HG03520 (cell line): ENCODE data around the gene HDGF.
A peak's percentile ranks its signal among the peaks of the same experiment; 100 is the strongest.

Source experiments
- ATAC-seq: cut with Tn5 transposase; IDR thresholded peaks from one replicate; pipeline ENCODE4 v1.9.1; 2021; ENCODE audit warnings: mild to moderate bottlenecking, moderate library complexity; ENCODE audit not compliant: unreplicated experiment

HDGF gene

GRCh38 chr1:156746728-156747631 lies 4.5 kb downstream of the HDGF start:
- ATAC-seq = no peak

DNA sequence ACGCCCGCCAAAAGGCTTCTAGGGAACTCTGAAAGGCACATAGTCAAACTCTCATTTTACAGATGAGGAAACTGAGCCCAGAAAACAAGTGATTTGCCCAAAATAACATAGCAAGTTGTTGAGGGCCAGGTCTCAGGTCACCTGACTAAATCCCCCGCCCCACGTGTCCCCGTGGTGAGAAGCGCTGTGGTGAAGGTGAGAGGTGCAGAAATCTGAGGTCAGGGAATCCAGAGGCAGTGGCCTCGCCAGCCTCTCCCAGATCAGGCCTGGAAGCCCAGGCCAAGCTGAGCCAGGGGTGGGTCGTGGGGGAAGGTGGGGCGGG lies 5.1 kb downstream of the HDGF start:
- no peak for ATAC-seq

DNA sequence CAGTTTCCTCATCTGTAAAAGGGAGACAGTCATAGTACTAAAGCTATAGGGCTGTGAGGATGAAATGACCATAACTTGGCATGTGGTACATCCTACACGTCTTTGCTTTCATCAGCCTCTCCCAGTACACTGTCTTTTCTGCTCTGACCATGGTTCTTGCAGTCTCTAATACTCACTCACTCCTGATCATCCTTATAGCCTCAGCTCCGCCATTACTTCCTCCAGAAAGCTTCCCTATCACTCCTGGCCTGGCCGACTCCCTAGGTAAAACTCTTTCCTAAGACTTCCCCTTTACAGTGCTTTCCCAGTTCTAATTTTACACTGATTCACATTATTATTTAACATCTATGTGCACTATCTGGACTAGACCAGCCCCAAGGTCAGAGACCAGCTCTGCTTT lies 5.6 kb downstream of the HDGF start:
- ATAC-seq = no peak

GRCh38 chr1:156744786-156745419 lies 6.6 kb downstream of the HDGF start:
- ATAC-seq = no peak

- ATAC-seq = no peak
Observed at GRCh38 chr1:156744344-156744743, 7.1 kb downstream of the HDGF start.

DNA sequence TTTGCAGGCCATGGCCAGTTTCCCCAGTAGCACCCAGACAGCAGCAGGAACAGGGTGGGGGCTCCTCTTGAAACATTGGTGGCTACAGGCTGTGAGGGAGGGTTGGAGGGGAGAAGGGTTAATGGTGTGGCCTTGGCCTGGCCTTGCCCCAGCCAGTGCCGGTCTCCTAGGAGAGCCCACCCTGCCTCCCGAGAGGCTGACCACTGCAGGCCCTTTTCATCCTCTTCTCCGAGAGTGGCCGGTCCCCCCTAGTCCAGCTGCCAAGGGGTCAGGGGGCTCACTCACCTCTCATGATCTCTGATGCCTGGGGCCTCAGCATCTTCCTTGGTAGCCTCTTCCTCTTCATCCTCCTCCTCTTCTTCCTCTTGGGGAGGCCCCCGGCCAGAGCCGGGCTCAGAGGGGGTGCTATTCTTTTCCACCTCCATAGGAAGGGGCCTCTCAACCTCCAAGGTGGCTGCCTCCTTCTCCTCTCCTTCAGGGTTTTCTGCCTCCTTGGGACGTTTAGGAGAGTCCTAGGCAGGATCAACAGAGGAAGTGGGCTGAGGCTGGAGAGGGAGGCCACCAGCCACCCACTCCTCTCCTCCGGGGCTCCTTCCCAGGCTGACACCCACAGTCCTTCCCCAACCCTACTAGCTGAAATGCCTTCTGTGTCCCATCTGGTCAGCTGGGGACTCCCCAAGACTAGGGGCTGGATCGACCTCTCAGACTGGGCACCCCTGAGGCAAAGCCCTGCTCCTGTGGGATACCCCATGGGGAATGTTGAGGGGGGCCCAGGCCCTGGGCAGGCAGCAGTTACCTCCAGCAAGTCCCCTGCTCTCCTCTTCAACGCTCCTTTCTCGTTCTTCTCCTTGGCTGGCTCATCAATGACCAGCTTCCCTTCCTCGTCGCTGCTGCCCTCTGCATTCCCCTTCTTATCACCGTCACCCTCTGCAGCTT lies 7.8 kb downstream of the HDGF start:
- ATAC-seq = no peak

DNA sequence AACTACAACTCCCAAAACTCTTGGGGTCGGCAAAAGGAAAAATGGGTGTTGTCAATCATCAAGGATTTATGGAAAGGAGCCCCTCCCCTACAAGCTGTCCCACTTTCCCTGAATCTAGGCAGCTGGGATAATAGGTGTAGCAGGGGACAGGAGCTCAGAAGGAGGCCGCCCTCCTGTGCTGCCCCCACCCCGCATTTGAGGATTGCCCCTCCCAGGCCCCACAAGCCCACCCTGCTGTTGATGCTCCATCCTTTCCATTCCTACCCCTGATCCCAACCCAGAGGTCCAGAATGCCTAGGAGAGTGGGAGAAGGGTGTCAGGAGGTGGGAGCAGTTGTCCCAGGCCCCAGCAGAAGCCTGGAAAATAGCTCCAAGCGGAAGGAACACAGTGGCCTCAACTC lies 8.7 kb downstream of the HDGF start:
- no peak for ATAC-seq

DNA sequence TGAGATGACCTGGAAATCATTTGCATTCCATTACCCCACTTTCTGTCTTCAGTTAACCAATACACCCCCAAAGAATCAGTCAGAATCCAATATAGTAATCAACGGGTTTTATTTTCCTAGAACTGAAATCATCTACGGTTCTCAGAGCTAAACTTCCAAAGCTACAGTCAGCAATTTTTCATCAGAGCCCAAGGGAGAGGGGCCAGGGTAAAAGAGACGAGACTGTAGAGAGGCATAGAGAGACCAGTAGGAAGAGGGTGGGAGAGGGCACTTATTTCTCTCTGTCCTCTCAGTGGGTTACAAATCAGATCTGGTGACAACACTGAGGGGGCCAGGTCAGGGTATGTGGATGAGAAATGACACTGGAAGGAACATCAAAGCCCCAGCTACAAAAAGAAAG lies 9.5 kb downstream of the HDGF start:
- no peak for ATAC-seq

GRCh38 chr1:156741481-156741983 lies 9.9 kb downstream of the HDGF start:
- no peak for ATAC-seq

DNA sequence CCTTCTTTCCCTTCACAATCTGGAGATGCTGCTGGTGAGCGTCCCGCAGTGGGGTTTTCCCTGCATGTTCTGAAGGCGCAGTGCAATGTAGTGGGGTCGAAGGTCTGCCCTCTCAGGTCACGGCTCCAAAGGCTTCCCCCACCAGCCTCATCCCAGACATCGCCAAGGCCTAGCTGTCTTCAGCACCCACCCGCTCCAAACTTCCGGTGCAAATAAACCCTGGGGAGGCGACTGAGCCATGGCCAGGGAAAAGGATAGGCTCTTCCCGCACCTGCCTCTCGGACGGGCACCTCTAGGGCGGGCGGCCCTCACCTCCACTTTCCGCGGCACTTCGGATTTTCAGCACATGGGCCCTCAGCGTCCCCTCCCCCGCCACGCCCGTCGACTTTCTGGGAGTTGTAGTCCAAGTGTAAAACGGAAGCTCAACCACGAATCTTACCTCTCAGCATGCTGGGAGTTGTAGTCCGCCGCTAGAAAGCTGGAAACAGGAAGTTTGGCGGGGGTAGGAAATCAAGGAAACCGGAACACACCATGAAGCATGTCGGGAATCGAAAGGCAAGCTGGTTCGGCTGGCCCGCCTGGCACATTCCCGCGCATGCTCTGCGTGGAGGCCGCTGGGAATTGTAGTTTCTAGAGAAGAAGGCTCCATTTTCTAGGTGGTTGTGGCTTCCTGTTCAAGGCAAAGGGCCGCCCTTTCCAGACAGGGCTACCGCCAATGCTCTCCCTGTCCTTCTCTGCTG lies 10.6 kb downstream of the HDGF start, which contains the start of gene MRPL24:
TSS of gene MRPL24 (minus strand) at position 348 of the 740 bp plus-strand sequence. CDS start 2,384 bp downstream, outside the sequence.
- ATAC-seq = peak; percentile 83

GRCh38 chr1:156740237-156740740 lies 11.2 kb downstream of the HDGF start:
- no peak for ATAC-seq

- ATAC-seq = no peak
Observed at GRCh38 chr1:156738916-156739315, 12.6 kb downstream of the HDGF start.

GRCh38 chr1:156738407-156738806 lies 13.1 kb downstream of the HDGF start:
- ATAC-seq = no peak

- ATAC-seq = no peak
Observed at GRCh38 chr1:156733989-156734584, 17.4 kb downstream of the HDGF start.

DNA sequence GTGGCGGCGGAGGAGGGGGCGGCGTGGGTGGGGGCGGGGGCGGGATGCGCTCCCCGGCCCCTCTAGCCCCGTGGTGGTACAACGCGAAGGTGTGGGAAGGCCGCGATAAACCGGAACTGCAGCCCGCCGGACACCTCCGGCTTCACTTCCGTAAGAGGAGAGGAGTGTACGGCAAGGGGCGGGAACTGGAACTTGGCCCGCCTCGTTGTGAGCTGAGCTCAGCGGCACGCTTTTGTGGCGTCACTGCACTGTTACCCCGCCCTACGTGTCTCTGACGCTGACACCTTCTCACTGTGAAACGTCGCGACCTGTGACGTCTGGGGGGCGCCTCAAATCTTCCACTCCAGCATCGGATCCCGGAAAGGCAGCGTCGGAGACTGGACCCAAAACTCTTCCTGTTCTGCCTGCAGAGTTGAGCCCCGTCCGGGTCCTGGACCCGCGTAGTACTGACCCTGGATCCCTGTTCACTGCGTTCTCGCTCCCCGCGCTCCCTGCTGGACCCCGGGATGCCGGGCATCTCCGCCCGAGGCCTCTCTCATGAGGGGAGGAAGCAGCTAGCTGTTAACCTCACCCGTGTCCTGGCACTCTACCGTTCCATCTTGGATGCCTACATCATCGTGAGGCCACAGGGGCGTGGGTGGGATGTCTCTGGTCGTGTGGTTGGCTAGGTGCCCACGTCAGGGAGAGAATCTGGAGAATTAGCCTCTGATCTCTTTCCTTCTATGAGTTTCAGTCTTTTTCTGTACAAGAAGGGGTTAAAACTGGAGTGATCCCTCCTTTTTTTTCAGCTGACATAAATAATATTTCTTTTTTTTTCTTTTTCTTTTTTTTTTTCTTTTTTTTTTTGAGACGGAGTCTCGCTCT lies 22.6 kb downstream of the HDGF start, which contains the start of gene ISG20L2:
TSS of gene ISG20L2 (minus strand) at position 168 of the 864 bp plus-strand sequence. CDS start 1,114 bp downstream, outside the sequence.
- peak; percentile 80 for ATAC-seq

DNA sequence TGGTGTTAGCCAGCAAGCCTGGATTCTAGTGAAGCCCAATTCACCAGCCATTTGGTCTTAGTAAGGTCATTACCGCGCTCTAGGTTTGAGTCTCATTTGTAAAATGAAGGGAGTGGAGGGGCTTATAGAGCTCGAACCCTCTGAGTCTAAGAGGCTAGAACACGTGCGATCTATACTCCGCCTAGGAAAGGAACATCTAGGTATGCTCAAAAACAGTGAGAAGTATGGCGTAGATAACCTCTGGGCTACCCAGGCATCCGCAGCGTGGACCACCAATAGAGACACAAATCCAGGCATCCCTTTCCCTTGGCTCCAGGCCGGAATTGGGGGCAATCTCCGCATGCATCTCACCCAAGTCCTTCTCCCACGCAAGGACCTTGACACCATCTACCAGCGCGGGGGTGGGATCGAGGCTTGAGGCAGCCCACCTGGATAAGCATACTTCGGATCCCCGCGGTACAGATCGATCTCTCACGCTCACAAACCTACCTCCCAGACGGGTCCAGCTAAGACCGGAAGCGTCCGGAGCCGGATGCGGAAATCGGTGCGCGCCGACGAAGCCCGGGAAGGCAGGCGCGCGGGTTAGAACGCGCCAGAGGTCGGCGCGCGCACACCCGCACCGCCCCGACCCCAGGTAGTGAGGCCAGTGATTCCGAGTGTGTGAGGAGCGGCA lies 23.4 kb downstream of the HDGF start, which contains the start of gene METTL25B:
TSS of gene METTL25B (plus strand) at position 544 of the 673 bp plus-strand sequence. CDS start 636 bp downstream, outside the sequence.
- ATAC-seq = peak; percentile 45

DNA sequence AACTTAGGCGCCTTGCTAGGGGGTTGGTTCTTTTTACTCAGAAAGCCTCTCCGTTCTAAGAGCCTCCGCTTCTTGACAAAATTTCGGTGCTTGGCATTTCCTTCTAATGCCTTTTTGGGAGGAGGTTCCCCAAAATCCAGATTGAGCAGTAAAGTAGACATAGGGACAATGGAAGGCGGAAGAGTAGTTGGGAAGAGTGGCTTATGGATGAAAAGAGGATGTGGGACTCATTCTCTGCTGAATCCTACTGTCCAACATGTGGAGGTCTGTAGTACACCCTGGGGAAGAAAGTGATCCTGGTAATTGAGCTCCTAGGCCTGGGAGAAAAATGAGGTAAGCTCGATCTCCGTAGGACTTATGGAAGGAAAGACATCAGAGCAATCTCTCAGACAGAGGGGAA lies 24.0 kb downstream of the HDGF start:
- no peak for ATAC-seq
